GM23338 (cell line): ENCODE results near the gene WSB2. TPM values are rescaled to one million over a fixed set of nuclear protein-coding genes. Genes with fewer than 3 reads are reported as not detected.

Experiments
- ATAC-seq: fragments of 200-7000 bp; cut with Tn5 transposase; 3 replicates; pipeline ENCODE4 v1.9.1; 2020
- DNase-seq: peaks from one replicate; pipeline ENCODE4 v3.0.0-alpha.2; 2015; ENCODE audit warnings: low spot score
- H2AFZ ChIP-seq: fragments of 200-600 bp; sonication (generic); 2 replicates; pipeline ENCODE4 v1.8.0; 2016; ENCODE audit warnings: antibody characterized with exemption, mild to moderate bottlenecking, moderate library complexity
- H3F3A ChIP-seq: fragments of 200-600 bp; sonication (generic); replicated peaks from 2 replicates; pipeline ENCODE4 v1.8.0; 2017; ENCODE audit warnings: antibody characterized with exemption, mixed run types, low read depth
- H3K27ac ChIP-seq: fragments of 200-600 bp; sonication (generic); 2 replicates; pipeline ENCODE4 v1.6.1; 2016; ENCODE audit warnings: low read depth
- H3K27me3 ChIP-seq: fragments of 200-600 bp; sonication (generic); 2 replicates; pipeline ENCODE4 v1.8.0; 2016; ENCODE audit warnings: mild to moderate bottlenecking, mixed run types, moderate library complexity; ENCODE audit not compliant: insufficient read depth
- H3K36me3 ChIP-seq: fragments of 200-600 bp; sonication (generic); 2 replicates; pipeline ENCODE4 v1.8.0; 2016; ENCODE audit warnings: mild to moderate bottlenecking; ENCODE audit not compliant: insufficient read depth
- H3K4me1 ChIP-seq: fragments of 200-600 bp; sonication (generic); 2 replicates; pipeline ENCODE4 v1.8.0; 2016; ENCODE audit warnings: mild to moderate bottlenecking, moderate library complexity; ENCODE audit not compliant: insufficient read depth
- H3K4me2 ChIP-seq: fragments of 200-600 bp; sonication (generic); 2 replicates; pipeline ENCODE4 v1.7.1; 2017; ENCODE audit warnings: mixed run types
- H3K4me3 ChIP-seq: fragments of 200-600 bp; sonication (generic); 2 replicates; pipeline ENCODE4 v1.6.1; 2016; ENCODE audit warnings: mixed run types
- H3K79me2 ChIP-seq: fragments of 200-600 bp; sonication (generic); replicated peaks from 2 replicates; pipeline ENCODE4 v1.8.0; 2017; ENCODE audit warnings: mild to moderate bottlenecking; ENCODE audit not compliant: insufficient read depth
- H3K9me2 ChIP-seq: fragments of 200-600 bp; sonication (generic); 2 replicates; pipeline ENCODE4 v1.8.0; 2017; ENCODE audit not compliant: insufficient read depth
- H4K20me1 ChIP-seq: fragments of 200-600 bp; sonication (generic); replicated peaks from 2 replicates; pipeline ENCODE4 v1.8.0; 2017; ENCODE audit warnings: mild to moderate bottlenecking; ENCODE audit not compliant: insufficient read depth
- H3K27ac Mint-ChIP-seq: 2 replicates; pipeline ENCODE4 v1.8.0; 2020; ENCODE audit warnings: inconsistent platforms, mild to moderate bottlenecking, moderate library complexity, mixed read lengths
- H3K27me3 Mint-ChIP-seq: 3 replicates; pipeline ENCODE4 v1.8.0; 2022; ENCODE audit warnings: low read depth, mild to moderate bottlenecking, moderate library complexity, mixed read lengths, inconsistent platforms; ENCODE audit not compliant: insufficient read depth, poor library complexity
- H3K36me3 Mint-ChIP-seq: 3 replicates; pipeline ENCODE4 v1.8.0; 2021; ENCODE audit warnings: low read depth, mild to moderate bottlenecking, inconsistent platforms, moderate library complexity, mixed read lengths
- H3K4me1 Mint-ChIP-seq: 3 replicates; pipeline ENCODE4 v1.8.0; 2020; ENCODE audit warnings: mild to moderate bottlenecking, inconsistent platforms, mixed read lengths
- H3K4me3 Mint-ChIP-seq: 3 replicates; pipeline ENCODE4 v1.8.0; 2021; ENCODE audit warnings: moderate library complexity, mild to moderate bottlenecking, inconsistent platforms, mixed read lengths
- H3K9me3 Mint-ChIP-seq: 3 replicates; pipeline ENCODE4 v1.8.0; 2020; ENCODE audit warnings: moderate library complexity, mild to moderate bottlenecking, inconsistent platforms, mixed read lengths
- CREB1 ChIP-seq: fragments of 250-450 bp; sonication (Bioruptor Pico); IDR thresholded peaks from 2 replicates; pipeline ENCODE4 v1.5.0; 2020; ENCODE audit warnings: low read depth, mild to moderate bottlenecking, moderate library complexity
- EZH2 ChIP-seq: fragments of 200-600 bp; sonication (generic); IDR thresholded peaks from one replicate; pipeline ENCODE4 v1.8.0; 2017; ENCODE audit warnings: antibody characterized with exemption, mild to moderate bottlenecking, low read depth; ENCODE audit not compliant: unreplicated experiment
- EZH2phosphoT487 ChIP-seq: fragments of 200-600 bp; sonication (generic); IDR thresholded peaks from one replicate; pipeline ENCODE4 v1.8.1; 2018; ENCODE audit warnings: antibody characterized with exemption; ENCODE audit not compliant: unreplicated experiment
- JUNB ChIP-seq: IDR thresholded peaks from one replicate; pipeline ENCODE4 v1.6.1; 2016; ENCODE audit warnings: antibody characterized with exemption; ENCODE audit not compliant: unreplicated experiment
- NANOG ChIP-seq: IDR thresholded peaks from 2 replicates; pipeline ENCODE4 v1.6.1; 2016; ENCODE audit warnings: antibody characterized with exemption, borderline replicate concordance
- POLR2AphosphoS5 ChIP-seq: IDR thresholded peaks from 2 replicates; pipeline ENCODE4 v1.6.1; 2016; ENCODE audit warnings: antibody characterized with exemption, low read depth
- REST ChIP-seq: IDR thresholded peaks from one replicate; pipeline ENCODE4 v1.6.1; 2018; ENCODE audit warnings: antibody characterized with exemption; ENCODE audit not compliant: unreplicated experiment
- STAT1 ChIP-seq: IDR thresholded peaks from one replicate; pipeline ENCODE4 v1.6.1; 2016; ENCODE audit warnings: antibody characterized with exemption; ENCODE audit not compliant: unreplicated experiment
- ZNF114 ChIP-seq: fragments of 250-450 bp; sonication (Bioruptor Pico); IDR thresholded peaks from 2 replicates; pipeline ENCODE4 v1.5.0; 2020; ENCODE audit warnings: mild to moderate bottlenecking, moderate library complexity
- ZNF331 ChIP-seq: fragments of 250-450 bp; sonication (Bioruptor Pico); IDR thresholded peaks from 2 replicates; pipeline ENCODE4 v1.5.0; 2020; ENCODE audit warnings: low read depth, mild to moderate bottlenecking, moderate library complexity
- ZNF462 ChIP-seq: fragments of 250-450 bp; sonication (Bioruptor Pico); IDR thresholded peaks from 2 replicates; pipeline ENCODE4 v1.5.0; 2020; ENCODE audit warnings: mild to moderate bottlenecking, moderate library complexity
- polyA plus RNA-seq: library from polyadenylated mRNA; unstranded; fragments of >200 nt; fragmentation: Nextera tagmentation; extraction: Ambion mirVana; gene quantifications from 2 replicates; pipeline ENCODE4 v1.2.1, GENCODE V29; 2016
- total RNA-seq: library from RNA; depleted of rRNA; stranded (reverse); fragments of >200 nt; shearing (Covaris generic); gene quantifications from 2 replicates; pipeline ENCODE4 v1.2.3, GENCODE V29; 2014
- TF ChIP-seq, protein P1 (sequence below): IDR thresholded peaks from 2 replicates; pipeline ENCODE4 v1.6.1; 2016; ENCODE audit warnings: antibody characterized with exemption
- TF ChIP-seq, protein P2 (sequence below), 2 experiments: fragments of 200-600 bp in 1 of 2; sonication (generic) in 1 of 2; conservative IDR thresholded peaks; 2 replicates each; pipeline versions ENCODE4 v1.5.1 to v1.6.1; 2016 to 2017; ENCODE audit warnings: antibody characterized with exemption in 2 of 2, low read depth in 2 of 2, mild to moderate bottlenecking in 2 of 2, moderate library complexity in 1 of 2

The WSB2 gene
- total and polyA plus RNA-seq, 2 experiments from 2014 or later = 36.6 to 60.8 TPM

DNA sequence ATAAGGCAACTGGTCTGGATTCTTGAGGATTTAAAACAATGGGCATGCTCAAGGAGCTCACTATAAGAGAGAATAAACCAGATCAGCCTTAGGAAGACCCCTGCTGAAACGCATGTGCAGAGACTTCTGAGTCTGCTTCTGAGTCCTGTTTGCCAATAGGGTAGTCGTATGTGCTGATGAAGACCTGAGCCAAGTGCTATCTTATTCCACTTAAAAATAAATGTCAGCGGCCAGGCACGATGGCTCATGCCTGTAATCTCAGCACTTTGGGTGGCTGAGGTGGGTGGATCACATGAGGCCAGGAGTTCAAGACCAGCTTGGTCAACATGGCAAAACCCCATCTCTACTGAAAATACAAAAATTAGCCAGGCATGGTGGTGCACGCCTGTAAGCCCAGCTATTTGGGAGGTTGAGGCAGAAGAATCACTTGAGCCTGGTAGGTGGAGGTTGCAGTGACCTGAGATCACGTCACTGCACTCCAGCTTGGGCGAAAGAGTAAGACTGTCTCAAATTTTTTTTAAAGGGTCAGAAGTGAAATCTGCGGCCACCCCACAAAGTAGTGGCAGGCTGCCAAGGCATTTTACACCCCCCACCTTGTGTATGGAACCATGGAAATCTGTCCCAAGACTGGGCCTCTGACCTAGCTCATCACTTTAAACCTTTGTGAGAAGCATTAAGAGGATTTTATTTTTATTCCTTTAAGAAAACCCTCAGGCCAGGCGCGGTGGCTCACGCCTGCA is 24.1 kb downstream of the WSB2 start:
- no peak overlapping the region for H3K4me3 ChIP-seq
- no peaks in the 10 kb centered on the region for H3K9me2 ChIP-seq
- ATAC-seq (no peak), DNase-seq (no peak)
- H3K27me3 ChIP-seq = no peaks in the 10 kb centered on the region
- no peak overlapping the region for H3K4me2 ChIP-seq
- H3K36me3 ChIP-seq = peaks cover 46% of the 10 kb centered on the region
- peak overlapping the region; percentile 60; the same call in 1 of the 2 replicates for H3K27ac ChIP-seq
- no peaks in the 10 kb centered on the region for H3K4me1 ChIP-seq
- H3K4me3 Mint-ChIP-seq = no peak overlapping the region
- H3K27ac Mint-ChIP-seq = no peak overlapping the region
- H4K20me1 ChIP-seq = peaks cover 11% of the 10 kb centered on the region
- peaks cover 23% of the 10 kb centered on the region for H3F3A ChIP-seq
- TF ChIP-seq NANOG = no peak
- TF ChIP-seq, protein P1, sequence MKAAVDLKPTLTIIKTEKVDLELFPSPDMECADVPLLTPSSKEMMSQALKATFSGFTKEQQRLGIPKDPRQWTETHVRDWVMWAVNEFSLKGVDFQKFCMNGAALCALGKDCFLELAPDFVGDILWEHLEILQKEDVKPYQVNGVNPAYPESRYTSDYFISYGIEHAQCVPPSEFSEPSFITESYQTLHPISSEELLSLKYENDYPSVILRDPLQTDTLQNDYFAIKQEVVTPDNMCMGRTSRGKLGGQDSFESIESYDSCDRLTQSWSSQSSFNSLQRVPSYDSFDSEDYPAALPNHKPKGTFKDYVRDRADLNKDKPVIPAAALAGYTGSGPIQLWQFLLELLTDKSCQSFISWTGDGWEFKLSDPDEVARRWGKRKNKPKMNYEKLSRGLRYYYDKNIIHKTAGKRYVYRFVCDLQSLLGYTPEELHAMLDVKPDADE = no peak
- no peak for TF ChIP-seq ZNF331 (CRISPR knock-in tag)
- no peak for TF ChIP-seq ZNF114 (CRISPR knock-in tag)
- TF ChIP-seq REST = no peak
- TF ChIP-seq ZNF462 = no peak
- TF ChIP-seq STAT1 = no peak
- no peak for TF ChIP-seq EZH2
- TF ChIP-seq POLR2AphosphoS5 = no peak
- TF ChIP-seq CREB1 (CRISPR knock-in tag) = no peak
- TF ChIP-seq, protein P2, sequence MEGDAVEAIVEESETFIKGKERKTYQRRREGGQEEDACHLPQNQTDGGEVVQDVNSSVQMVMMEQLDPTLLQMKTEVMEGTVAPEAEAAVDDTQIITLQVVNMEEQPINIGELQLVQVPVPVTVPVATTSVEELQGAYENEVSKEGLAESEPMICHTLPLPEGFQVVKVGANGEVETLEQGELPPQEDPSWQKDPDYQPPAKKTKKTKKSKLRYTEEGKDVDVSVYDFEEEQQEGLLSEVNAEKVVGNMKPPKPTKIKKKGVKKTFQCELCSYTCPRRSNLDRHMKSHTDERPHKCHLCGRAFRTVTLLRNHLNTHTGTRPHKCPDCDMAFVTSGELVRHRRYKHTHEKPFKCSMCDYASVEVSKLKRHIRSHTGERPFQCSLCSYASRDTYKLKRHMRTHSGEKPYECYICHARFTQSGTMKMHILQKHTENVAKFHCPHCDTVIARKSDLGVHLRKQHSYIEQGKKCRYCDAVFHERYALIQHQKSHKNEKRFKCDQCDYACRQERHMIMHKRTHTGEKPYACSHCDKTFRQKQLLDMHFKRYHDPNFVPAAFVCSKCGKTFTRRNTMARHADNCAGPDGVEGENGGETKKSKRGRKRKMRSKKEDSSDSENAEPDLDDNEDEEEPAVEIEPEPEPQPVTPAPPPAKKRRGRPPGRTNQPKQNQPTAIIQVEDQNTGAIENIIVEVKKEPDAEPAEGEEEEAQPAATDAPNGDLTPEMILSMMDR (conservative IDR thresholded peaks at IDR 0.05; ENCODE audit: low read depth in 2 of 2) = no peak
- no peak for TF ChIP-seq EZH2phosphoT487
- TF ChIP-seq JUNB = no peak
- peaks cover 88% of the 10 kb centered on the region for H3K36me3 Mint-ChIP-seq
- H2AFZ ChIP-seq = no peak overlapping the region
- no peaks in the 10 kb centered on the region for H3K9me3 Mint-ChIP-seq
- peaks cover 11% of the 10 kb centered on the region; the same call in 2 of the 3 replicates for H3K4me1 Mint-ChIP-seq
- no peaks in the 10 kb centered on the region for H3K79me2 ChIP-seq
- H3K27me3 Mint-ChIP-seq = peaks cover 6% of the 10 kb centered on the region
